ENCODE data around the gene FNIP2. TPM values are rescaled to one million over a fixed set of nuclear protein-coding genes. Genes with fewer than 3 reads are reported as not detected.
A peak's percentile ranks its signal among the peaks of the same experiment; 100 is the strongest.

FNIP2 gene
- total and polyA plus RNA-seq, 4 donors, result 8.8 to 88.7 (median 23.5) TPM

- no peak overlapping the region for H3K4me3 ChIP-seq (ENCODE audit: low read depth in 1 of 3, low read length in 3 of 3)
- H3K36me3 ChIP-seq (ENCODE audit: control insufficient read depth in 4 of 4, insufficient read depth in 3 of 4, low read depth in 1 of 4, low read length in 3 of 4), result no peaks in the 10 kb centered on the region
- TF ChIP-seq FOXA2 (IDR thresholded peaks at IDR 0.05), result no peak
- TF ChIP-seq, protein P1, sequence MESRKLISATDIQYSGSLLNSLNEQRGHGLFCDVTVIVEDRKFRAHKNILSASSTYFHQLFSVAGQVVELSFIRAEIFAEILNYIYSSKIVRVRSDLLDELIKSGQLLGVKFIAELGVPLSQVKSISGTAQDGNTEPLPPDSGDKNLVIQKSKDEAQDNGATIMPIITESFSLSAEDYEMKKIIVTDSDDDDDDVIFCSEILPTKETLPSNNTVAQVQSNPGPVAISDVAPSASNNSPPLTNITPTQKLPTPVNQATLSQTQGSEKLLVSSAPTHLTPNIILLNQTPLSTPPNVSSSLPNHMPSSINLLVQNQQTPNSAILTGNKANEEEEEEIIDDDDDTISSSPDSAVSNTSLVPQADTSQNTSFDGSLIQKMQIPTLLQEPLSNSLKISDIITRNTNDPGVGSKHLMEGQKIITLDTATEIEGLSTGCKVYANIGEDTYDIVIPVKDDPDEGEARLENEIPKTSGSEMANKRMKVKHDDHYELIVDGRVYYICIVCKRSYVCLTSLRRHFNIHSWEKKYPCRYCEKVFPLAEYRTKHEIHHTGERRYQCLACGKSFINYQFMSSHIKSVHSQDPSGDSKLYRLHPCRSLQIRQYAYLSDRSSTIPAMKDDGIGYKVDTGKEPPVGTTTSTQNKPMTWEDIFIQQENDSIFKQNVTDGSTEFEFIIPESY (IDR thresholded peaks at IDR 0.05), result no peak
- TF ChIP-seq FOXA1 (IDR thresholded peaks at IDR 0.05), result no peak
- TF ChIP-seq NR2F2 (IDR thresholded peaks at IDR 0.05), result no peak
- no peak for TF ChIP-seq HNF4G (IDR thresholded peaks at IDR 0.05)
- TF ChIP-seq HNF4A (conservative IDR thresholded peaks at IDR 0.05), result no peak
- no peak for TF ChIP-seq EGR1 (IDR thresholded peaks at IDR 0.05; ENCODE audit: low read depth in 2 of 2)
- no peak for TF ChIP-seq GABPA (IDR thresholded peaks at IDR 0.05 in 1 of 2, conservative IDR thresholded peaks at IDR 0.05 in 1 of 2)
- TF ChIP-seq, protein P2, sequence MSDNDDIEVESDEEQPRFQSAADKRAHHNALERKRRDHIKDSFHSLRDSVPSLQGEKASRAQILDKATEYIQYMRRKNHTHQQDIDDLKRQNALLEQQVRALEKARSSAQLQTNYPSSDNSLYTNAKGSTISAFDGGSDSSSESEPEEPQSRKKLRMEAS (IDR thresholded peaks at IDR 0.05), result no peak
- TF ChIP-seq, protein P3, sequence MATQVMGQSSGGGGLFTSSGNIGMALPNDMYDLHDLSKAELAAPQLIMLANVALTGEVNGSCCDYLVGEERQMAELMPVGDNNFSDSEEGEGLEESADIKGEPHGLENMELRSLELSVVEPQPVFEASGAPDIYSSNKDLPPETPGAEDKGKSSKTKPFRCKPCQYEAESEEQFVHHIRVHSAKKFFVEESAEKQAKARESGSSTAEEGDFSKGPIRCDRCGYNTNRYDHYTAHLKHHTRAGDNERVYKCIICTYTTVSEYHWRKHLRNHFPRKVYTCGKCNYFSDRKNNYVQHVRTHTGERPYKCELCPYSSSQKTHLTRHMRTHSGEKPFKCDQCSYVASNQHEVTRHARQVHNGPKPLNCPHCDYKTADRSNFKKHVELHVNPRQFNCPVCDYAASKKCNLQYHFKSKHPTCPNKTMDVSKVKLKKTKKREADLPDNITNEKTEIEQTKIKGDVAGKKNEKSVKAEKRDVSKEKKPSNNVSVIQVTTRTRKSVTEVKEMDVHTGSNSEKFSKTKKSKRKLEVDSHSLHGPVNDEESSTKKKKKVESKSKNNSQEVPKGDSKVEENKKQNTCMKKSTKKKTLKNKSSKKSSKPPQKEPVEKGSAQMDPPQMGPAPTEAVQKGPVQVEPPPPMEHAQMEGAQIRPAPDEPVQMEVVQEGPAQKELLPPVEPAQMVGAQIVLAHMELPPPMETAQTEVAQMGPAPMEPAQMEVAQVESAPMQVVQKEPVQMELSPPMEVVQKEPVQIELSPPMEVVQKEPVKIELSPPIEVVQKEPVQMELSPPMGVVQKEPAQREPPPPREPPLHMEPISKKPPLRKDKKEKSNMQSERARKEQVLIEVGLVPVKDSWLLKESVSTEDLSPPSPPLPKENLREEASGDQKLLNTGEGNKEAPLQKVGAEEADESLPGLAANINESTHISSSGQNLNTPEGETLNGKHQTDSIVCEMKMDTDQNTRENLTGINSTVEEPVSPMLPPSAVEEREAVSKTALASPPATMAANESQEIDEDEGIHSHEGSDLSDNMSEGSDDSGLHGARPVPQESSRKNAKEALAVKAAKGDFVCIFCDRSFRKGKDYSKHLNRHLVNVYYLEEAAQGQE (IDR thresholded peaks at IDR 0.05), result no peak
- no peak for TF ChIP-seq JUND (IDR thresholded peaks at IDR 0.05)
- TF ChIP-seq YY1 (IDR thresholded peaks at IDR 0.05), result no peak
- TF ChIP-seq CTCF (IDR thresholded peaks at IDR 0.05; ENCODE audit: low read depth, low read length, missing input control), result no peak
- TF ChIP-seq RAD21 (IDR thresholded peaks at IDR 0.05), result no peak
- TF ChIP-seq, protein P4, sequence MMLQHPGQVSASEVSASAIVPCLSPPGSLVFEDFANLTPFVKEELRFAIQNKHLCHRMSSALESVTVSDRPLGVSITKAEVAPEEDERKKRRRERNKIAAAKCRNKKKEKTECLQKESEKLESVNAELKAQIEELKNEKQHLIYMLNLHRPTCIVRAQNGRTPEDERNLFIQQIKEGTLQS (IDR thresholded peaks at IDR 0.05), result no peak
- TF ChIP-seq TAF1 (conservative IDR thresholded peaks at IDR 0.05), result no peak
- no peak for TF ChIP-seq RXRA (IDR thresholded peaks at IDR 0.05)
- H3K27ac ChIP-seq (ENCODE audit: low read depth in 1 of 2, low read length in 2 of 2), result peak overlapping the region; percentile 48 to 82
- H3K4me1 ChIP-seq (ENCODE audit: control insufficient read depth in 4 of 4, insufficient read depth in 4 of 4, low read length in 3 of 4), result peaks cover 6 to 71% (median 38%) of the 10 kb centered on the region in 4 donors
- WGBS, result 70% methylated on average over 2 of the region's 2 CpGs
- no peak for DNase-seq (ENCODE audit: low spot score)
- H3K27me3 ChIP-seq (ENCODE audit: control insufficient read depth in 4 of 4, insufficient read depth in 4 of 4, low read length in 3 of 4), result no peaks in the 10 kb centered on the region
- no peak overlapping the region for H3K9ac ChIP-seq (ENCODE audit: low read depth in 1 of 2, low read length in 2 of 2)
- H3K9me3 ChIP-seq (ENCODE audit: control insufficient read depth in 4 of 4, low read length in 3 of 4), result no peaks in the 10 kb centered on the region
Observed at GRCh38 chr4:158818560-158819140, 49.8 kb downstream of the FNIP2 start.

Data from liver (tissue), 9 donors.